ENCODE results near the gene PAX5. TPM values are rescaled to one million over a fixed set of nuclear protein-coding genes. Genes with fewer than 3 reads are reported as not detected.
"Not testable (repeated sequence)": the region's sequence is repeated elsewhere in the genome, so short reads cannot be mapped to it uniquely, and the experiment has no call there.

The PAX5 gene
- polyA plus RNA-seq, 1 of the 3 experiments (the other 2 are of a cell fraction): 0.05 TPM

GRCh38 chr9:37083654-37084053 lies 49.6 kb upstream of the PAX5 start:
- Histone ChIP-seq H3K4me3 (ENCODE audit: low read depth in 2 of 2, low read length in 1 of 2) (no peak overlapping the region), H4K20me1 (ENCODE audit: insufficient read depth) (peaks cover 21% of the 10 kb centered on the region; the same call in 1 of the 2 replicates), H3K9me2 (no peaks in the 10 kb centered on the region), H3K9ac (no peak overlapping the region), H3K79me2 (ENCODE audit: insufficient read depth) (peaks cover 76% of the 10 kb centered on the region), H3K27ac (ENCODE audit: low read depth in 2 of 2, low read length in 1 of 2) (no peak overlapping the region), H3K36me3 (replicated peaks in 1 of 2; ENCODE audit: control insufficient read depth in 1 of 2, insufficient read depth in 2 of 2, low read length in 1 of 2) (peaks cover 31 to 39% of the 10 kb centered on the region in 2 experiments), H3K4me1 (ENCODE audit: control insufficient read depth in 1 of 2, insufficient read depth in 2 of 2, low read depth in 1 of 2, low read length in 1 of 2) (peaks cover 6 to 26% of the 10 kb centered on the region in 2 experiments; a peak in 3 of 4 replicates), H3F3A (replicated peaks; ENCODE audit: insufficient read depth) (no peaks in the 10 kb centered on the region), H3K9me3 (peaks cover 3% of the 10 kb centered on the region; the same call in 1 of the 2 replicates), H3K4me2 (no peak overlapping the region), H2AFZ (ENCODE audit: low read depth) (no peak overlapping the region), H3K27me3 (ENCODE audit: insufficient read depth) (no peaks in the 10 kb centered on the region)
- ChIA-PET CTCF (no interaction called here), POLR2A (no interaction called here)
- TF ChIP-seq RFX5 (IDR thresholded peaks at IDR 0.05; ENCODE audit: low read length) (no peak), RXRA (IDR thresholded peaks at IDR 0.05; ENCODE audit: borderline replicate concordance, low read depth) (no peak), YY1 (IDR thresholded peaks at IDR 0.05; ENCODE audit: low read depth) (no peak), EZH2phosphoT487 (IDR thresholded peaks at IDR 0.05; ENCODE audit: borderline replicate concordance, low read depth) (no peak), TEAD4 (IDR thresholded peaks at IDR 0.05; ENCODE audit: borderline replicate concordance, insufficient read depth) (no peak)
- no peak for DNase-seq

- WGBS (ENCODE audit: low lambda C conversion rate): 68% methylated on average over 4 of the region's 4 CpGs
- Histone ChIP-seq H3K36me3 (replicated peaks in 1 of 2; ENCODE audit: control insufficient read depth in 1 of 2, insufficient read depth in 2 of 2, low read length in 1 of 2) (peaks cover 17 to 25% of the 10 kb centered on the region in 2 experiments), H3K9me3 (peaks cover 3% of the 10 kb centered on the region; the same call in 1 of the 2 replicates), H3K9ac (no peak overlapping the region), H3K79me2 (ENCODE audit: insufficient read depth) (peaks cover 70% of the 10 kb centered on the region), H3K27me3 (ENCODE audit: insufficient read depth) (no peaks in the 10 kb centered on the region), H3K4me3 (ENCODE audit: low read depth in 2 of 2, low read length in 1 of 2) (no peak overlapping the region), H3K27ac (ENCODE audit: low read depth in 2 of 2, low read length in 1 of 2) (no peak overlapping the region), H3F3A (replicated peaks; ENCODE audit: insufficient read depth) (no peaks in the 10 kb centered on the region), H3K4me2 (0 out of 2 replicates have a peak overlapping the region, but pooled peaks have one; percentile 94), H3K9me2 (no peaks in the 10 kb centered on the region), H4K20me1 (ENCODE audit: insufficient read depth) (peaks cover 21% of the 10 kb centered on the region; the same call in 1 of the 2 replicates), H2AFZ (ENCODE audit: low read depth) (no peak overlapping the region), H3K4me1 (ENCODE audit: control insufficient read depth in 1 of 2, insufficient read depth in 2 of 2, low read depth in 1 of 2, low read length in 1 of 2) (peaks cover 6 to 26% of the 10 kb centered on the region in 2 experiments; a peak in 3 of 4 replicates)
- no peak for TF ChIP-seq TEAD4 (IDR thresholded peaks at IDR 0.05; ENCODE audit: borderline replicate concordance, insufficient read depth)
- TF ChIP-seq MAX (IDR thresholded peaks at IDR 0.05; ENCODE audit: low read depth): no peak
- TF ChIP-seq FOSL2 (IDR thresholded peaks at IDR 0.05; ENCODE audit: borderline replicate concordance, low read depth): no peak
- no peak for TF ChIP-seq ELF1 (IDR thresholded peaks at IDR 0.05)
- TF ChIP-seq FOXM1 (IDR thresholded peaks at IDR 0.05; ENCODE audit: low read depth): no peak
- no peak for TF ChIP-seq TCF12 (IDR thresholded peaks at IDR 0.05)
- TF ChIP-seq USF1 (IDR thresholded peaks at IDR 0.05; ENCODE audit: borderline replicate concordance, low read depth): no peak
- ChIA-PET POLR2A (no interaction called here), CTCF (interaction anchor here (1.2 to 2.3 kb wide), 2 partner anchors 43 to 45 kb away, joined by 3 to 5 read pairs; no protein-coding TSS in a partner anchor)
- no peak for DNase-seq
Observed at GRCh38 chr9:37082214-37082765, 48.2 kb upstream of the PAX5 start.

- H3K9me3 ChIP-seq; H3K27me3 ChIP-seq (ENCODE audit: insufficient read depth); H2AFZ ChIP-seq (ENCODE audit: low read depth); H3K9ac ChIP-seq; DNase-seq; H3F3A ChIP-seq (replicated peaks; ENCODE audit: insufficient read depth); H3K9me2 ChIP-seq; H3K27ac ChIP-seq (ENCODE audit: low read depth in 2 of 2, low read length in 1 of 2); POLR2A ChIA-PET: not testable (repeated sequence)
- Histone ChIP-seq H3K4me1 (ENCODE audit: control insufficient read depth in 1 of 2, insufficient read depth in 2 of 2, low read depth in 1 of 2, low read length in 1 of 2) (peaks cover 6 to 26% of the 10 kb centered on the region in 2 experiments; a peak in 3 of 4 replicates), H3K4me2 (peak overlapping the region; percentile 94), H3K4me3 (ENCODE audit: low read depth in 2 of 2, low read length in 1 of 2) (peak overlapping the region in 1 of 2 experiments; percentile 77; a peak in 1 of 4 replicates), H4K20me1 (ENCODE audit: insufficient read depth) (peaks cover 21% of the 10 kb centered on the region; the same call in 1 of the 2 replicates), H3K79me2 (ENCODE audit: insufficient read depth) (peaks cover 63% of the 10 kb centered on the region), H3K36me3 (replicated peaks in 1 of 2; ENCODE audit: control insufficient read depth in 1 of 2, insufficient read depth in 2 of 2, low read length in 1 of 2) (peaks cover 9 to 21% of the 10 kb centered on the region in 2 experiments)
- WGBS (ENCODE audit: low lambda C conversion rate): 98% methylated on average over 20 of the region's 20 CpGs
- CTCF ChIA-PET: interaction anchor here (1.6 to 2.3 kb wide), 2 partner anchors 45 to 208 kb away, joined by 4 to 5 read pairs; no protein-coding TSS in a partner anchor
Observed at GRCh38 chr9:37081507-37081906, 47.4 kb upstream of the PAX5 start.

DNA sequence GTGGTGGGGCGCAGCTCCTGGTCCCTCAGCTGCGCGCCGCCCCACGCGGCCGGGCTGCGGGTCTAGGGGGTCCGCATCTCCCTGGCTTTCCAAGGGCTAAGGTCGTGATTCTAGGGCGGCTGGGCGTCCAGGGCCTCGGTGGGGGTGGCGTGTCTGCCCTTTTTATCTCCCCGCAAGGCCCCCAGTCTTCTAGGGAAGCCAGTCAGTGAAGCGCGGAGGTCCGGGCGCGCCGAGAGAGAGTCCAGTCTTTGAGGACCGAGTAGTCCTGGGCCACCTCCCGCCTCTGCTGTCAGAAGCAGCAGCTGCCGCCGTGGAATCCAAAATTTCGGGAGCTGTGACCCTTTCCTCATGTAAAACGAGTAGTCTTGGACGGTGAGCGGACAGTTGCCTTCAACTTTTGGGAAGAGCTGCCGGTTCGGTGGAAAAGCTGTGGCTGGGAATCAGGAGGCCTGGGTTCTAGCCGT lies 46.1 kb upstream of the PAX5 start:
- peak overlapping the region; percentile 92 for H3K9ac ChIP-seq
- not testable (repeated sequence) for DNase-seq; H3F3A ChIP-seq (replicated peaks; ENCODE audit: insufficient read depth); H3K27me3 ChIP-seq (ENCODE audit: insufficient read depth); H3K9me2 ChIP-seq; H3K9me3 ChIP-seq
- POLR2A ChIA-PET: interaction anchor here (1.1 kb wide), 1 partner anchor 39 kb away, joined by 3 read pairs; no protein-coding TSS in a partner anchor
- H3K79me2 ChIP-seq (ENCODE audit: insufficient read depth): peaks cover 53% of the 10 kb centered on the region
- peak overlapping the region; percentile 83 for H2AFZ ChIP-seq (ENCODE audit: low read depth)
- H3K4me3 ChIP-seq (ENCODE audit: low read depth in 2 of 2, low read length in 1 of 2): peak overlapping the region; percentile 77 to 80
- peaks cover 6 to 26% of the 10 kb centered on the region in 2 experiments; a peak in 3 of 4 replicates for H3K4me1 ChIP-seq (ENCODE audit: control insufficient read depth in 1 of 2, insufficient read depth in 2 of 2, low read depth in 1 of 2, low read length in 1 of 2)
- H4K20me1 ChIP-seq (ENCODE audit: insufficient read depth): peaks cover 21% of the 10 kb centered on the region; the same call in 1 of the 2 replicates
- H3K4me2 ChIP-seq: peak overlapping the region; percentile 94
- H3K36me3 ChIP-seq (replicated peaks in 1 of 2; ENCODE audit: control insufficient read depth in 1 of 2, insufficient read depth in 2 of 2, low read length in 1 of 2): peaks cover 0 to 20% of the 10 kb centered on the region in 2 experiments
- CTCF ChIA-PET: interaction anchor here (1.6 to 2.3 kb wide), 3 partner anchors 43 to 249 kb away, joined by 3 to 5 read pairs (median 4); no protein-coding TSS in a partner anchor
- peak overlapping the region; percentile 70 to 93 for H3K27ac ChIP-seq (ENCODE audit: low read depth in 2 of 2, low read length in 1 of 2)
- WGBS (ENCODE audit: low lambda C conversion rate): 3% methylated on average over 6 of the region's 32 CpGs
